Nephron progenitor cell (in vitro differentiated cells): ENCODE measurements around the gene SEMA5B.

Source experiments
- DNase-seq: peaks from one replicate; pipeline ENCODE4 v3.0.0; 2021
- H3K27ac Mint-ChIP-seq: 2 replicates; pipeline ENCODE4 v1.8.0; 2021; ENCODE audit warnings: mild to moderate bottlenecking, moderate library complexity, mixed read lengths
- H3K27me3 Mint-ChIP-seq: 2 replicates; pipeline ENCODE4 v1.8.0; 2021; ENCODE audit warnings: mild to moderate bottlenecking, low read depth, mixed read lengths; ENCODE audit not compliant: poor library complexity
- H3K36me3 Mint-ChIP-seq: 2 replicates; pipeline ENCODE4 v1.8.0; 2021; ENCODE audit warnings: low read depth, mixed read lengths
- H3K4me1 Mint-ChIP-seq: 2 replicates; pipeline ENCODE4 v1.8.0; 2021; ENCODE audit warnings: mixed read lengths
- H3K4me3 Mint-ChIP-seq: 2 replicates; pipeline ENCODE4 v1.8.0; 2021; ENCODE audit warnings: mild to moderate bottlenecking, moderate library complexity, mixed read lengths
- H3K9me3 Mint-ChIP-seq: 2 replicates; pipeline ENCODE4 v1.8.0; 2021; ENCODE audit warnings: mild to moderate bottlenecking, moderate library complexity, mixed read lengths
- CTCF ChIP-seq: fragments of 200-600 bp; sonication (generic); IDR thresholded peaks from 2 replicates; pipeline ENCODE4 v1.5.0; 2021; ENCODE audit warnings: antibody characterized with exemption

SEMA5B gene

GRCh38 chr3:123013876-123014275, 13.7 kb downstream of the SEMA5B start:
- Mint-ChIP-seq H3K36me3 (no peaks in the 10 kb centered on the region), H3K27ac (no peak overlapping the region), H3K4me1 (peaks cover 30% of the 10 kb centered on the region), H3K9me3 (no peaks in the 10 kb centered on the region), H3K4me3 (no peak overlapping the region), H3K27me3 (peaks cover 39% of the 10 kb centered on the region)
- DNase-seq: no peak
- no peak for TF ChIP-seq CTCF

GRCh38 chr3:123012652-123013051, 14.9 kb downstream of the SEMA5B start:
- peaks cover 35% of the 10 kb centered on the region for H3K27me3 Mint-ChIP-seq

GRCh38 chr3:123011447-123011846, 16.1 kb downstream of the SEMA5B start:
- peaks cover 46% of the 10 kb centered on the region for H3K4me1 Mint-ChIP-seq
- no peak overlapping the region for H3K4me3 Mint-ChIP-seq
- H3K27me3 Mint-ChIP-seq: peaks cover 40% of the 10 kb centered on the region
- no peaks in the 10 kb centered on the region for H3K36me3 Mint-ChIP-seq
- TF ChIP-seq CTCF: no peak
- no peak for DNase-seq
- H3K27ac Mint-ChIP-seq: no peak overlapping the region
- H3K9me3 Mint-ChIP-seq: no peaks in the 10 kb centered on the region

More at GRCh38 chr3:123012652-123013051, 14.9 kb downstream of the SEMA5B start:
- no peak for TF ChIP-seq CTCF
- no peak overlapping the region for H3K4me3 Mint-ChIP-seq
- peaks cover 36% of the 10 kb centered on the region for H3K4me1 Mint-ChIP-seq
- H3K9me3 Mint-ChIP-seq: no peaks in the 10 kb centered on the region
- no peak for DNase-seq
- no peaks in the 10 kb centered on the region for H3K36me3 Mint-ChIP-seq
- H3K27ac Mint-ChIP-seq: no peak overlapping the region

GRCh38 chr3:123008840-123009239, 18.7 kb downstream of the SEMA5B start:
- peaks cover 59% of the 10 kb centered on the region for H3K4me1 Mint-ChIP-seq
- no peak for DNase-seq

GRCh38 chr3:123006609-123007008, 21.0 kb downstream of the SEMA5B start:
- no peak for TF ChIP-seq CTCF
- Mint-ChIP-seq H3K36me3 (no peaks in the 10 kb centered on the region), H3K4me3 (no peak overlapping the region), H3K9me3 (no peaks in the 10 kb centered on the region), H3K27me3 (peaks cover 49% of the 10 kb centered on the region), H3K27ac (no peak overlapping the region), H3K4me1 (peaks cover 72% of the 10 kb centered on the region)
- DNase-seq: no peak

More at GRCh38 chr3:123008840-123009239, 18.7 kb downstream of the SEMA5B start:
- no peaks in the 10 kb centered on the region for H3K9me3 Mint-ChIP-seq
- H3K36me3 Mint-ChIP-seq: no peaks in the 10 kb centered on the region
- peaks cover 39% of the 10 kb centered on the region for H3K27me3 Mint-ChIP-seq
- no peak overlapping the region for H3K27ac Mint-ChIP-seq
- no peak overlapping the region for H3K4me3 Mint-ChIP-seq
- no peak for TF ChIP-seq CTCF

GRCh38 chr3:123005291-123005690, 22.3 kb downstream of the SEMA5B start:
- Mint-ChIP-seq H3K4me3 (no peak overlapping the region), H3K27me3 (peaks cover 52% of the 10 kb centered on the region), H3K36me3 (no peaks in the 10 kb centered on the region), H3K27ac (no peak overlapping the region), H3K4me1 (peaks cover 71% of the 10 kb centered on the region), H3K9me3 (no peaks in the 10 kb centered on the region)
- DNase-seq: no peak
- no peak for TF ChIP-seq CTCF
